GM18951 (cell line): Measurements from ENCODE around the gene FIBCD1.
"Not testable (repeated sequence)": the region's sequence is repeated elsewhere in the genome, so short reads cannot be mapped to it uniquely, and the experiment has no call there.

Experiments
- POLR2A ChIP-seq: IDR thresholded peaks from 4 replicates; pipeline ENCODE4 v1.6.1; 2011; ENCODE audit warnings: mild to moderate bottlenecking; ENCODE audit not compliant: insufficient read length, insufficient read depth; ENCODE audit errors: extremely low read depth
- in situ Hi-C: fragments of 300-500 bp; cut with MboI; formaldehyde crosslinking; loops from one replicate; pipeline ENCODE4 v1.12.0; 2022; ENCODE audit warnings: low sequenced_read_pairs, mixed read lengths, inconsistent platforms; ENCODE audit not compliant: unreplicated experiment

FIBCD1 gene

DNA sequence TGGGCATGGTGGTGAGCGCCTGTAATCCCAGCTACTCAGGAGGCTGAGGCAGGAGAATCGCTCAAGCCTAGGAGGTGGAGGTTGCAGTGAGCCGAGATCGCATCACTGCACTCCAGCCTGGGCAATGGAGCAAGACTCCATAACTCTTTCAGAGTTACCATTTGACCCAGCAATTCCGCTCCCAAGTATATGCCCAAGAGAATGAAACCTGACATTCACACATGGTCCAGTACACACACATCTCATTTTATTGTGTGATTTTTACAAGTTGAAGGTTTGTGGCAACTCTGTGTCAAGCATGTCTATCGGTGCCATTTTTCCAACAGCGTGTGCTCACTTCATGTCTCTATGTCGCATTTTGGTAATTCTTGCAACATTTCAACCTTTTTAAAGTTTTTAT lies 24.9 kb upstream of the FIBCD1 start:
- in situ Hi-C loops, result no loop called here
- TF ChIP-seq POLR2A, result no peak

DNA sequence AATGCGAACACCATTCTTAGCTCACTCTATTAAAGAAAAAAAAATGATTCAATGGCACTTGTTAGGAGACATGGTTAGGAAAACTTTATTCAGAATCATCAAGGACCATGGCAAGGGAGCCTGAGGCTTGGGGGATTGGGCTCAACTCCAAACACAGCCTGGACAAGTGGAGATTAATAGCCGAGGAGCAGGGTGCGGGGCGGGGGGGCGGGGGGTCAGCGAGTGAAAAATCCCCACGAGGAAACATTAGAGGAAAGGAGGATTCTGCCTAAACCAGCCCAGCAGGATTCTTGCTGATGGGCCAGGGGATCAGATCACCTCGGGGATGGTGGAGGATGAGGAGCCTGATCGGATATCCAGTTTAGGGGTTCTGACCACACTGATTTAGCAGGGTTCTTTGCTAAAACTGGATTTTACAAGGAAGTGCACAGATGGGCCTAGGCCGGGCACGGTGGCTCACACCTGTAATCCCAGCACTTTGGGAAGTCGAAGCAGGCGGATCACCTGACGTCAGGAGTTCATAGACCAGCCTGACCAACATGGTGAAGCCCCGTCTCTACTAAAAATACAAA lies 24.4 kb upstream of the FIBCD1 start:
- no peak for TF ChIP-seq POLR2A
- in situ Hi-C loops, result no loop called here

DNA sequence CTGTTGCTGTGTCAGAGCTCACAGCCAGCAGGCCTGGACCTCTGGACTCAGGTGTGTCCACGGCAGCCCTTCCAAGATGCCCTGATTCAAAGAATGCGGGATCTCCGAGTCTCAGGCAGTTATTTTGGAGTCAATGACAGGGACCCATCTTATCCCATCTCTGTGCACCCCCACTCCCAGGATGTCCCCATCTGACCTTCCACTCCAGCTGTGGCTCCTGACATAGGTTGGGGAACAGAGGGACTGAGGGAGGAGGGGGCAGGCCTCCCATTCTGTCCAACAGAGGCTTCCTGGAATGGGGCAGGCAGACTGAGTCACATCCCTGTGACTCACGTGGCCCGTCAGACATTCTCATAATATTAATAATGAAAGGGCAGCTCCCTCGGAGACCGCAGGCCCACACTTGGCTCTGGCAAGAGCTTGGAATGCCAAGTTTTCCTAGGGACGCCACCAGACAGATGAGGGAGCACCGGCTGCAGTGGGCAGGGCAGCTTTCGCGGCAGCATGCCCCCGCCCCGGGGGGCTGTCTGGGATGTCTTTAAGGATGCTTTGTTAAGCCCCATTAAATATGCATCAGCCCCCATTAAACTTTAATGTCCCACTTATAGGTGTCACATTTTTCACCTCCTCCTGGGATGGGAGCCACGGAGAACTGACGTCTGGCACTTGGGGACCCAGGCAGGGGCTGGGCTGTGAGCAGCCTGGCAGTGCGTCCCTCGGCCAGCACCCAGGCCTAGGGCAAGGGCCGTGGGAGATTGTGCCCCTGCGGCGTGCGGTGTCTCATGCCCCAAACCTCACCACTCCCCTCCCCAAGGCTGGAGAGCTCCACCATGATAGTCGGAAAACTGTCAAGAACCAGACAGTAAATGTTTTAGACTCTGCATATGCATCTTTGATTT lies 23.6 kb upstream of the FIBCD1 start:
- in situ Hi-C loops, result no loop called here
- TF ChIP-seq POLR2A, result no peak

DNA sequence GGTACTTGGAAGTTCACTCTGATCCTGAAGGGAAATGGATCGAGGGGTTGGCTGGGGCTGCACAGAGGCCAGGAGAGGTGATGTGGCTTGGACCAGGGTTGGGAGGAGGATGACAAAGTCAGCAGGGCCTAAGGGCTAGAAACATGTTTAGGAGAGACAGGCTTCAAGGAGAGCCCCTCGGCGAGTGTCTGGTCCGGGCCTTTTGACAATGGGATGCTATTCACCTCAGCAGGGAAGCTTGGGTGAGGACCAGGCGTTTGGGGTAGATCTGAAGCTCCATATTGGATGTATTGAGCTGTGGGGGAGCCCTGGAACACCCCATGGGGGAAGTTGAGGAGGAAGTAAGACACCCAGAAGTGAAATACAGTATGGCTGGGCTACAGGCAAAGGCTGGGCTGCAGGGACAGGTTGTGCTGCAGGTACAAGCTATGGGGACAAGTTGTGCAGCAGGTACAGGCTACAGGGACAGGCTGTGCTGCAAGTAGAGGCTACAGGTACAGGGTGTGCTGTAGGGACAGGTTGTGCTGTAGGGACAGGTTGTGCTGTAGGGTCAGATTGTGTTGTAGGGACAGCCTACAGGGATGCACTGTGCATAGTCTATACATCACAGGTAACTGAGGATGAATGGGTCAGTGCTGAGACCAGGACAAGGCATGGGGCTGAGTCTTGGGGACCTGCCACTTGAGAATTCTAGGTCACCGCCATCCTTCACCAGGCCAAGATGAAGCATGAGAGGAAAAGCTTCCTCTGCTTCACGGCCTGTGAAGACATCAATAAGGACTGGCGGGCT lies 22.7 kb upstream of the FIBCD1 start:
- TF ChIP-seq POLR2A, result no peak
- in situ Hi-C loops, result no loop called here

DNA sequence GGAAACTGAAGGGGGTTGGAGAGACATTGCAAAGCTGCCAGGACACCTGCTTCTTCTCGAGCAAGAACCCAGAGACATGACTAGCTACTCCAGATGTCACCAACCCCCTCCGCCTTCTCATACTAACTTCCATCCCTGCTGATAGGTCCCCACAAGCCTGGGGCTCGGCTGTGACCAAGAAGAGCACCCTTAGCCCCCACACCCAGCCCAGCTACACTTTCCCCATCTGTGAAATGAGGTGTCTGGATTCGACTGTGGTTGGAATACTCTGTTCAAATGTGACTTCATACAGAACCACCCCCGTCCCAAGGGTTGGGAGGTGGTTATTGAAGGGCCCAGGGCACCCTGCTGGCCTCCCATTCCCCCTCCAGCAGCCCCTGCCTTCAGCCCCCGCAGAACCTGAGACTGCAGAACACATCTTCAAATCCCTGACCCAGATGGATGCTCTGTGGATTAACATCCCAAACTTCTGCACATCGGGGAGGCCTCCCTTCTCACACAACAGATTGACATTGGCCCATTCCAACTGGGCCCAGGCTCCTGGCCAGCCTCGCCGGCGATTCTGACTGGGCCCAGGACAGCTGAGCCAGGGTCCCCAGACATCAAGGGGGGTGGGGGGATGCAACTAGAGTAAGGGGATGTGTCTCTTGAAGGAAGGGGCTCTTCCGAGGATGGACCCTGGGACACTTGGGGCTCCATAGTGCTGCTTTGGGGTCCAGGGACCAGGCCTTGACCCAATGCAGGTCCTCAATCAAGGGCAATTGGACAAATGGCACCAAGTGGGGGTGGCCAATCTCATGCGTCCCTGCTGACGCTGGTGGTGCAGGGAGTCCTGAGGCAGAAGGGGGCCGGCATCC lies 21.7 kb upstream of the FIBCD1 start:
- no peak for TF ChIP-seq POLR2A
- in situ Hi-C loops, result no loop called here

DNA sequence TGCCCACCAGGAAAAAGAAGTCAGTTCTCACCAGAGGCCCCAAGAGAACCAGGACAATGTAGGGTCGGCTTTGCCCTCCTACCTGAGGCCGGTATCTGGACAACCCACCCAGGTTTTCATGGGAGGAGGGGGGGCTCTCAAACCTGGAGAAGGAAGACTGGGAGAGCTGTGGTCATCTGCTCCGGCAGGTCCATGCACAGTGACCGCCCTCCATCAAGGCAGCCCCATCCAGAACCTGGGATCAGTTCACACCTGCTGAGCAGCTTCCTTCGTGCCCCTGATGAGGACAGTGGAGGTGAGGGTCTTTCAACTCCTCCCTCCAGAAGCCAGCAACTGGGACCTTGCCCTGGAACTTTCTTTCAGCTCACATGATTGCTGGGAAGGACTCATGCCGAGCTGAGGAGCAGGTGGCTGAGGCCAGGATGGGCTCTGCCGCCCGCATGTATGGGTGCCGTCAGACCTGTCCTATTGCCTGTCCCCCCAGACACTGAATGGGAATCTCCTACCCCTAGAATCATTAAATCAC lies 20.8 kb upstream of the FIBCD1 start:
- TF ChIP-seq POLR2A, result no peak
- in situ Hi-C loops, result no loop called here

DNA sequence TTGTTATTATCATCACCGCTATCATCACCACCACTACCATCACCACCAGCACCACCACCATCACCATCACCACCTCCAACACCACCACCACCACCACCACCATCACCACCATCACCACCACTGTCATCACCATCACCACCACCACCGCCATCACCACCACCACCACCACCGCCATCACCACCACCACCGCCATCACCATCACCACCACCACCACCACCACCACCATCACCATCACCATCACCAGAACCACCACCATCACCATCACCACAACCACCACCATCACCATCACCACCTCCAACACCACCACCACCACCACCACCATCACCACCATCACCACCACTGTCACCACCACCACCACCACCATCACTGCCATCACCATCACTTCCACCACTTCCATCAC lies 19.5 kb upstream of the FIBCD1 start:
- in situ Hi-C loops, result not testable (repeated sequence)

DNA sequence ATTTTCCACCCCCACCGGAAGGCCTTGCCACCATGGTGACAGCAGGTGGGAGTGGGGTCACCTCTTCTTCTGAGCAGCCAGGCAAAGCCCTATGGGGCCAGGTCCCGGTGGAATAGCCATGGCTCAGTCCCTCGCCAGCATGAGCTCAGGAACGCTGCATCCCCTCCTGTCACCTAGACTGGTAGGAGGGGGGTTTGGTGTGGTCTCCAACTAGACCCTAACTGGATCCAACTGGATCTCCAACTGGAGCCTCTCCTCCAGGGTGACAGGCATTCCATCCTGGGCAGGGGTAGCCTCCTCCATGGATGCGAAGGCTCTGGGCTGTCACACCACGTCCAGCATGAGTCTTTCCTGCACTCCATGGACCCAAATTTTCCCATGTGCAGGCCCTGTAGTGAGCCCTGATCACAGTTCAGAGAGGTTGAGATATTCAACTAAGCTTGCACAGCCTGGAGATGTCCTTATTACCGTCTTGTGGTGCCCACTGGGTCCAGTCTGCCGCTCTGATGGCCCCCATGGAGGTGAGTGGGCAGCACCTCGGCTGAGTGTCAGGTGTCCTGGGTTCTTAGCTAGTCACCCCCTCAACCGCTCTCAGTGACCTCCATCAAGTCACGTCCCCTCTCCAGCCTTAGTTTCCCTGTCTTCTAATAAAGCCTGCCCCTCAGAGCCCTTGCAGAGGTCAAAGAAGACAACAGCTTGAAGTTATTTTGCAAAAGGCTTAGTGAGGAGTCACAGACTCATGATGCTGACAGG lies 18.6 kb upstream of the FIBCD1 start:
- no peak for TF ChIP-seq POLR2A
- in situ Hi-C loops, result no loop called here

DNA sequence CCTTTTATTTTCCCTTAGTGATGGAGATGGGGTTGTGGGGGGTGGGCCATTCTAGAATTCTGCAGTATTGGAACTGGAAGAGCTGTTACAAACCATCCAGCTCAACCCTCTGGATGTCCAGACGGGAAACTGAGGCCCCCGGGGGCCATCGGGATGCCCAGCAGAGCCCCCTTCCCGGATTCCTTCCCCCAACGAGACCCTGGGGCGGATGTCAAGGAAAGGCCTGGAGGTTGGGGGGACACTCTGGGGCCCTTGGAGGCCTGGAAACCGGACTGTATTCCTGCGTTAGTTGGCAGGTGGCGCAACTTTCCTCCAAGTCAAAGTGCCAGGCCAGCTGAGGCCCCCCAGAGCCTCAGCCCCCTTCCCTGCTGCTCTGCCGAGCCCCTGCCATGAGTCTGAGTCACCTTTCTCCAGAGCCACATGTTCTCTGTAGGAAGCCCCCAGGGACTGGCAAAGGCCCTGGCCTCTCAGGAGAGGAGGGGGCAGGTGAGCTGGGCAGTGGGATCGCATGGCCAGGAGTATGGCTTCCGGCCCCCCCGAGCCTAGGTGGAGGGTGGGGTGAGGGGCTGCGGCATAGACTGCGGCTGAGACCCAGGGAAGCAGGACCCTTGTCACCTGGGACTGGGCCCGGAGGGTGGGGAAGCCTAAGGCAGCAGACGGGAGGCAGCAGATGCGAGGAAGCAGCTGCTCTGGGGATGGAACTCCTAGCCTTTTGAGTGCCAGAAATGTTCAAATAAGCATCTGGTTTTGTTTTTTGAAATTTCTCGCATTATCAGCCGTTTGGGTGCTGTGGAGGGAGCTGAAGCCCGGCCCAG lies 17.8 kb upstream of the FIBCD1 start:
- in situ Hi-C loops, result no loop called here
- no peak for TF ChIP-seq POLR2A

DNA sequence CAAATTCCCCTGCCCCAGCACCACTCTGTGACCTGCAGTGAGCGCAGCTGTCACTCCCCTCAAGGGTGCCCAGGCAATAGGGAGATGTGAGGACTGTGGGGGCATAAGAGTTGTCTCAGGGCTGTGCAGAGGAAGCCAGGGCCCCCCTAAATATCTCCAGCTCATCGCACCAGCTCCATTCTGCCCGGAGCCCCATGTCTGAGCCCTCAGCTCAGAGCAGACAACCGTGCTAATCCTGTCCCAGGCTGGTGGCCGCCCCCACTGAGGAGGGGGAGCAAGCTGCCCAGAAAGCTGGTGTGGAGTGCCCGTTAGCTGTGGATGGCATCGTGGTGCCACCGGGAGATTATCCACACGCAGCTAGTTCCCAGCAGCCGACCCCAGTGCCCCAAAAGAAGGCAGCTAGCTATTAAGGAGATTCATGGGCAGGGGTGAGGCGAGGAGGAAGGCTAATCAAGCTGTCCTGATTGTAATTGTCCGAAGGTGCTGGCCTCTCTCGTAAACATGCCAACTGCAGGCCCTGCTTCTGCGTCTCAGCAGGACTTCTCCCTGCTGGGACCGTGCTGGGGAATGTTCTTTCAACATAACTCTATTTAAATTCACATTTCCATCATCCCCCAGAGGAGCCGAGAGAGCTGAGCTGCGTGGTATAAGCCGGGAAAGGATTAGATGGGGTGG lies 17.0 kb upstream of the FIBCD1 start:
- no peak for TF ChIP-seq POLR2A
- in situ Hi-C loops, result no loop called here

DNA sequence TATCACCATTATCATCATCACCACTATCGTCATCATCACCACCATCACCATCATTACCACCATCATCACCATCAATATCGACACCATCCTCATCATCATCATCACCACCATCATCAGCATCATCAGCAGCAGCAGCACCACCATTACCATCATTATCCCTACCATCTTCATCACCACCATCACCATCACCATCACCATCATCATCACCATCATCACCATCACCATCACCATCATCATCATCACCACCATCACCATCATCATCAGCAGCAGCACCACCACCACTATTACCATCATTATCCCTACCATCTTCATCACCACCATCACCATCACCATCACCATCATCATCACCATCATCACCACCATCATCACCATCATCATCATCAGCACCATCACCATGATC lies 15.9 kb upstream of the FIBCD1 start:
- in situ Hi-C loops, result not testable (repeated sequence)
